GM12865 (cell line): ENCODE results near the gene GAREM1.

ENCODE experiments used
- DNase-seq: peaks from one replicate; pipeline ENCODE4 v3.0.0; 2010; ENCODE audit warnings: low read depth
- H3K4me3 ChIP-seq: 2 replicates; pipeline ENCODE4 v1.5.1; 2011; ENCODE audit warnings: mild to moderate bottlenecking, low read depth, low read length, control low read depth
- TF ChIP-seq, protein P1 (sequence below): IDR thresholded peaks from 2 replicates; pipeline ENCODE4 v1.5.1; 2011; ENCODE audit warnings: low read length, control low read depth, low read depth, inconsistent platforms; ENCODE audit not compliant: insufficient read depth; ENCODE audit errors: missing control alignments

GAREM1 gene

DNA sequence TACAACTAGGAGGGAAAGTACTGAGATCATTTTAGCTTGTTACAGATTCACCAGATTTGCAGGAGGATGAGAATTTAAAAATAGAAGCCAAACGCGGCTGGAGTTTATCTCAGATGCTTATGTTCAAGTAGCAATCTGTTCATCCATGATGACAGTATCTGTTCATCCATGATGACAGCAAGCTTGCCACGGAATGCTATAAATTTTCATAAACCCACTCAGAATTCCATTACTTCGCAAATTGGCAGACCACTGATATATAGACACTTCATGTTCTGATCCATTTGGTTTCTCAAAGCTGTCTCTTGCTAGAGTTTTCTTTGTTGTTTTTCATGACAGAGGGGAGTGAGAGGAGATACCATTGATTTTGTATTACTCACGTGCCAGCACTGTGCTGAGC is 84.2 kb downstream of the GAREM1 start:
- TF ChIP-seq, protein P1, sequence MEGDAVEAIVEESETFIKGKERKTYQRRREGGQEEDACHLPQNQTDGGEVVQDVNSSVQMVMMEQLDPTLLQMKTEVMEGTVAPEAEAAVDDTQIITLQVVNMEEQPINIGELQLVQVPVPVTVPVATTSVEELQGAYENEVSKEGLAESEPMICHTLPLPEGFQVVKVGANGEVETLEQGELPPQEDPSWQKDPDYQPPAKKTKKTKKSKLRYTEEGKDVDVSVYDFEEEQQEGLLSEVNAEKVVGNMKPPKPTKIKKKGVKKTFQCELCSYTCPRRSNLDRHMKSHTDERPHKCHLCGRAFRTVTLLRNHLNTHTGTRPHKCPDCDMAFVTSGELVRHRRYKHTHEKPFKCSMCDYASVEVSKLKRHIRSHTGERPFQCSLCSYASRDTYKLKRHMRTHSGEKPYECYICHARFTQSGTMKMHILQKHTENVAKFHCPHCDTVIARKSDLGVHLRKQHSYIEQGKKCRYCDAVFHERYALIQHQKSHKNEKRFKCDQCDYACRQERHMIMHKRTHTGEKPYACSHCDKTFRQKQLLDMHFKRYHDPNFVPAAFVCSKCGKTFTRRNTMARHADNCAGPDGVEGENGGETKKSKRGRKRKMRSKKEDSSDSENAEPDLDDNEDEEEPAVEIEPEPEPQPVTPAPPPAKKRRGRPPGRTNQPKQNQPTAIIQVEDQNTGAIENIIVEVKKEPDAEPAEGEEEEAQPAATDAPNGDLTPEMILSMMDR: no peak
- DNase-seq: no peak
- no peak overlapping the region for H3K4me3 ChIP-seq

DNA sequence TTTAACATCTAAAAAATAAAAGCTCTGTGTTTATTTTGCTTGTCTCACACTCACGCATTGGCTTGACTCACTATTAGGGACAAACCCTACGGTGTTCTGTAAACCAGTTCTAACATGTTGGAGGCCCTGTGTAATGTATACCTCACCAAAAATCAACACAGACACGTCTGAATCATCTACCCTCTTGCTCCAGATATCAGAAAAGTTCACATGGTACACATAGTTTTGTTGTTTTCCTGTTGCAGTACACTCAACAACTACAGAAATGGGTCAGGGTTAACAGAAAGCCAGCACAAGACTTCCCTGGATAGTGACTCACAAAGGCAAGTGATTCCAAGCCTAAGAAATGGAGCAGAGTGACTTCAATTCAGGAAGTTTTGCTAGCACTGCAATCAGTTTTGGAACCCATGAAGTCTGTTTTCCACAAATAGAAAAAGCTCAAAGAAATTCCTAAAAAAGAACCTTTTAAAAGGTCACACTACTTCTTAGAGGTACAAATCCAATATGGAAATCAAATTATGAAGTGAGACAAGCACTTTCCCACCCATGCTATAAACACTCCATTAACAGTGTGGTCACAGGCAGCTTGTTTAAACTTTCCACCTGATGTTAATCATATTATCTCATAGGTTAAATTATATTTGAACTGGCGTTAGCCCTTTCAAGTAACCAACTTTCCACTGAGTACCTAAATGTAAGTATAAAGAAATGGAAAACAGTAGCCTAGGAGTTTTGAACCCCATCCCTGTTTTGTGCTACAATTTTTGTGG is 87.4 kb downstream of the GAREM1 start:
- TF ChIP-seq, protein P1: no peak
- no peak overlapping the region for H3K4me3 ChIP-seq
- no peak for DNase-seq

DNA sequence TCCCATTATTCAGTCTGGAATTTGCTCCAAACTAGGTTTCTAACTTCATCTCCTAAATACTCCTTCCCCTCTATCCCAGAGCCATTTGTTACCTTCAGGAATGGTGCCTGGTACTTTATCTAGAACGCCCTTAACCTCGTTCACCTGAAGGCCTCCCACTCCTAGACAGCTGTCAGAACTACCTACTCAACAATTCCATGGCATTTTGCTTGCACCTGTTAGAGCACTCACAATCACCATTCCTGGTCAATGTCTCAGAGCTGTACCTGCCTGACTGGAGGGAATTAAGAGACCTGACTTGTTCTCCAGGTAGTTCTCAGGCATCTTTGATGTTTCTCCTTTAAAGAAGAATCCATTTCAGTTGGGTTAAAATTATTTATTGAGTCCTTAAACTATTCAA is 88.9 kb downstream of the GAREM1 start:
- DNase-seq: no peak
- TF ChIP-seq, protein P1: no peak
- no peak overlapping the region for H3K4me3 ChIP-seq

DNA sequence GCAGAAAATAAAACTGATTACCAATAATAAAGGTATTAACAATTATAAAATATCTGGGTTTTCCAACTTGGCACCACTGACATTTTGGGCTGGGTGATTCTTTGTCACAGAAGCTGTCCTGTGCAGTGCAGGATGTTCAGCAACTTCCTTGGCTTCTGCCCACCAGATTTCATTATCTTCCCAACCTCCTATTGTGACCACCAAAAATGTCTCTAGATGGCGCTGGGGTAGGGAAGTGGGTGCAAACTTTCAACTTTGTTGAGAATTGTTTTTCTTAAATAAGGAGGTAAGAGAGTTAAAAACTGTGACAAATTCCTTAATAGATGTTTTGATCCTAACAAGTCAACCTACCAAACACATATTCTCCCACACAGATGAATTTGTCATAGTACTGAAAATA is 90.1 kb downstream of the GAREM1 start:
- DNase-seq: no peak
- TF ChIP-seq, protein P1: no peak
- no peak overlapping the region for H3K4me3 ChIP-seq

DNA sequence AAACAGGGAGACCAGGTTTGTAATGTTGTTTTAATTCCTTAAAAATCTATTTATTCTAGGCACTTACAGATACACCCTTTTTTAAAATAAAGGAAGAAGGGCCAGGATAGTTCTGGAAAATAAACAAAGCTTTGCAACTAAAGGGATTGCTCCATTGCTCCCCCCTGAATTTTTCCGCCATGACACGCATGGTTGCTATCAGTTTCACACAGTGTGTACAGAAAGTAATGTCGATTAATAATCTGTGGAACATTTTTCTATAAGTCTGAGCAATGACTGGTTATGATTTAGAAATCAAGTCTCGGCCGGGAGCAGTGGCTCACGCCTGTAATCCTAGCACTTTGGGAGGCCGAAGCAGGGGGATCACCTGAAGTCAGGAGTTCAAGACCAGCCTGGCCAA is 90.8 kb downstream of the GAREM1 start:
- H3K4me3 ChIP-seq: no peak overlapping the region
- no peak for DNase-seq
- TF ChIP-seq, protein P1: no peak

DNA sequence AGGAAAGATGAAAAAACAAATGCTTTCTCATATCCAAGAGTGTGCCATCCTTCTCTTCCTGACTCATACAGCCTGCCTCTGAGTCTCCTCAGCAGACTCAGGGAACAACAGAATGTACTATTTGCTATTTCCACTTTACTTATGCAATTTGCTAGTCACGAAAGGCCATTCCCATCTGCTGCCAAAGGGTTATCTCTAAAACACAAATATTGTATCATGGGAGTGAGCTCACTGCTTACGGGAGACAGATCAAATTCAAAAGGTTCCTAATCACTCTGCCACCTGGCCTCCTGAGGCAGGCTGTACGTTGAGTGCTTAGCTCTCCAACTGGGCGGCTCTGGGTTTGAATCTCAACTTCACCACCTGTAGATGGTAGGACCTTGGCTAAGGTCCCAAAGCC is 92.0 kb downstream of the GAREM1 start:
- H3K4me3 ChIP-seq: no peak overlapping the region
- TF ChIP-seq, protein P1: no peak
- DNase-seq: no peak

DNA sequence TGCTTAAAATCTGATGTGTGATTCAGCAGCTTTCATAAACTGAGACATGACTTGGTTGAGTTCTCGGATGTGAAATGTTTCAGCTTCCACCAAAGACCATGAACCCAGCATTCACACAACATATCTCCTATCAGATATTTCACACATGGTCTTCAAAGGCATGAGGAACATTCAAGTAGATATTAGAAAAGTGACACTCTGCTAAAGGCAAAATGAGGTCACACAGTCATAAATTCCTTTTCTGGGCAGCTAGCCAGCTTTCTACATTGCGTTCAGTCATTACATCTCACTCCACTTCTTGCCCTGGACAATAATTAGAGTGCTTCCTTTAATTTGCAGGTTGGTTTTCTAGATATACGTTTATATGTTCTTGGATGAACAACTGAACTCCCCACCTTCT is 96.7 kb downstream of the GAREM1 start:
- DNase-seq: no peak
- TF ChIP-seq, protein P1: no peak
- no peak overlapping the region for H3K4me3 ChIP-seq
